Measurements from ENCODE around the gene GNG13.

DNA sequence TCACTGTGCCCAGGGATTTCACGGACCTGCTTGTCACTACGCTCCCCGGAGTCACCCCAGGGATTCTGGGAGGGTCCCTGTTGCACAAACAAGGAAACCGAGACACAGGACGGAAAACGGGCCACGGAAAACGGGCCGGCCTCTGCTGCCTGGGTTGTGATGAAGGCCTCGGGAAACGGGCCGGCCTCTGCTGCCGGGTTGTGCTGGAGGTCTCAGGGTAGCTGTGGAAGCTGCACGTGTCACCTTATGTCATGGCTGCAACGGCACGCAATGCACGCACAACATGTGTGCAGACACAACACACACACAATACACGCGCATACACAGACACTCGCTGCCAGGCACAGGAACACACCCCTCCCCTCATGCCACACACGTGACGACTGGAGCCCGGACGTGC lies 27.0 kb upstream of the GNG13 start:
- no peak for TF ChIP-seq MAX (IDR thresholded peaks at IDR 0.05)
- TF ChIP-seq TAF1 (IDR thresholded peaks at IDR 0.05; ENCODE audit: low read depth): no peak

Data from Ishikawa (cell line).